Measurements from ENCODE around the gene DNAAF1. TPM values are rescaled to one million over a fixed set of nuclear protein-coding genes. Genes with fewer than 3 reads are reported as not detected.

DNAAF1 gene
- total and polyA plus RNA-seq, 2 experiments from 2014 or later, result 0.42 TPM

- Histone ChIP-seq H3K36me3 (ENCODE audit: insufficient read depth) (no peaks in the 10 kb centered on the region), H3K4me2 (no peak overlapping the region), H3K27ac (ENCODE audit: low read depth) (no peak overlapping the region), H3K9me2 (ENCODE audit: insufficient read depth) (no peaks in the 10 kb centered on the region), H3K27me3 (ENCODE audit: insufficient read depth) (no peaks in the 10 kb centered on the region), H3K4me3 (no peak overlapping the region), H3K4me1 (ENCODE audit: insufficient read depth) (no peaks in the 10 kb centered on the region), H4K20me1 (replicated peaks; ENCODE audit: insufficient read depth) (no peaks in the 10 kb centered on the region), H3K79me2 (replicated peaks; ENCODE audit: insufficient read depth) (no peaks in the 10 kb centered on the region), H3F3A (replicated peaks; ENCODE audit: low read depth) (no peaks in the 10 kb centered on the region), H2AFZ (no peak overlapping the region)
- Mint-ChIP-seq H3K9me3 (peaks cover 2% of the 10 kb centered on the region; the same call in 2 of the 3 replicates), H3K27ac (no peak overlapping the region), H3K27me3 (ENCODE audit: insufficient read depth, low read depth, poor library complexity) (peaks cover 8% of the 10 kb centered on the region), H3K4me1 (no peaks in the 10 kb centered on the region), H3K36me3 (ENCODE audit: low read depth) (no peaks in the 10 kb centered on the region), H3K4me3 (no peak overlapping the region)
- ATAC-seq (no peak), DNase-seq (ENCODE audit: low spot score) (no peak)
- TF ChIP-seq ZNF331 (CRISPR knock-in tag; IDR thresholded peaks at IDR 0.05; ENCODE audit: low read depth), result no peak
- TF ChIP-seq, protein P1, sequence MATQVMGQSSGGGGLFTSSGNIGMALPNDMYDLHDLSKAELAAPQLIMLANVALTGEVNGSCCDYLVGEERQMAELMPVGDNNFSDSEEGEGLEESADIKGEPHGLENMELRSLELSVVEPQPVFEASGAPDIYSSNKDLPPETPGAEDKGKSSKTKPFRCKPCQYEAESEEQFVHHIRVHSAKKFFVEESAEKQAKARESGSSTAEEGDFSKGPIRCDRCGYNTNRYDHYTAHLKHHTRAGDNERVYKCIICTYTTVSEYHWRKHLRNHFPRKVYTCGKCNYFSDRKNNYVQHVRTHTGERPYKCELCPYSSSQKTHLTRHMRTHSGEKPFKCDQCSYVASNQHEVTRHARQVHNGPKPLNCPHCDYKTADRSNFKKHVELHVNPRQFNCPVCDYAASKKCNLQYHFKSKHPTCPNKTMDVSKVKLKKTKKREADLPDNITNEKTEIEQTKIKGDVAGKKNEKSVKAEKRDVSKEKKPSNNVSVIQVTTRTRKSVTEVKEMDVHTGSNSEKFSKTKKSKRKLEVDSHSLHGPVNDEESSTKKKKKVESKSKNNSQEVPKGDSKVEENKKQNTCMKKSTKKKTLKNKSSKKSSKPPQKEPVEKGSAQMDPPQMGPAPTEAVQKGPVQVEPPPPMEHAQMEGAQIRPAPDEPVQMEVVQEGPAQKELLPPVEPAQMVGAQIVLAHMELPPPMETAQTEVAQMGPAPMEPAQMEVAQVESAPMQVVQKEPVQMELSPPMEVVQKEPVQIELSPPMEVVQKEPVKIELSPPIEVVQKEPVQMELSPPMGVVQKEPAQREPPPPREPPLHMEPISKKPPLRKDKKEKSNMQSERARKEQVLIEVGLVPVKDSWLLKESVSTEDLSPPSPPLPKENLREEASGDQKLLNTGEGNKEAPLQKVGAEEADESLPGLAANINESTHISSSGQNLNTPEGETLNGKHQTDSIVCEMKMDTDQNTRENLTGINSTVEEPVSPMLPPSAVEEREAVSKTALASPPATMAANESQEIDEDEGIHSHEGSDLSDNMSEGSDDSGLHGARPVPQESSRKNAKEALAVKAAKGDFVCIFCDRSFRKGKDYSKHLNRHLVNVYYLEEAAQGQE (IDR thresholded peaks at IDR 0.05; ENCODE audit: unreplicated experiment), result no peak
- no peak for TF ChIP-seq ZNF462 (CRISPR knock-in tag; IDR thresholded peaks at IDR 0.05)
- no peak for TF ChIP-seq CREB1 (CRISPR knock-in tag; IDR thresholded peaks at IDR 0.05; ENCODE audit: low read depth)
- no peak for TF ChIP-seq NANOG (IDR thresholded peaks at IDR 0.05; ENCODE audit: borderline replicate concordance)
- TF ChIP-seq STAT1 (IDR thresholded peaks at IDR 0.05; ENCODE audit: unreplicated experiment), result no peak
- no peak for TF ChIP-seq ETS1 (IDR thresholded peaks at IDR 0.05)
- no peak for TF ChIP-seq EZH2 (IDR thresholded peaks at IDR 0.05; ENCODE audit: low read depth, unreplicated experiment)
- no peak for TF ChIP-seq ZNF114 (CRISPR knock-in tag; IDR thresholded peaks at IDR 0.05)
- TF ChIP-seq JUNB (IDR thresholded peaks at IDR 0.05; ENCODE audit: unreplicated experiment), result no peak
- TF ChIP-seq EZH2phosphoT487 (IDR thresholded peaks at IDR 0.05; ENCODE audit: unreplicated experiment), result no peak
- no peak for TF ChIP-seq POLR2AphosphoS5 (IDR thresholded peaks at IDR 0.05; ENCODE audit: low read depth)
- TF ChIP-seq, protein P2, sequence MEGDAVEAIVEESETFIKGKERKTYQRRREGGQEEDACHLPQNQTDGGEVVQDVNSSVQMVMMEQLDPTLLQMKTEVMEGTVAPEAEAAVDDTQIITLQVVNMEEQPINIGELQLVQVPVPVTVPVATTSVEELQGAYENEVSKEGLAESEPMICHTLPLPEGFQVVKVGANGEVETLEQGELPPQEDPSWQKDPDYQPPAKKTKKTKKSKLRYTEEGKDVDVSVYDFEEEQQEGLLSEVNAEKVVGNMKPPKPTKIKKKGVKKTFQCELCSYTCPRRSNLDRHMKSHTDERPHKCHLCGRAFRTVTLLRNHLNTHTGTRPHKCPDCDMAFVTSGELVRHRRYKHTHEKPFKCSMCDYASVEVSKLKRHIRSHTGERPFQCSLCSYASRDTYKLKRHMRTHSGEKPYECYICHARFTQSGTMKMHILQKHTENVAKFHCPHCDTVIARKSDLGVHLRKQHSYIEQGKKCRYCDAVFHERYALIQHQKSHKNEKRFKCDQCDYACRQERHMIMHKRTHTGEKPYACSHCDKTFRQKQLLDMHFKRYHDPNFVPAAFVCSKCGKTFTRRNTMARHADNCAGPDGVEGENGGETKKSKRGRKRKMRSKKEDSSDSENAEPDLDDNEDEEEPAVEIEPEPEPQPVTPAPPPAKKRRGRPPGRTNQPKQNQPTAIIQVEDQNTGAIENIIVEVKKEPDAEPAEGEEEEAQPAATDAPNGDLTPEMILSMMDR (conservative IDR thresholded peaks at IDR 0.05; ENCODE audit: low read depth in 2 of 2), result no peak
These were observed 10.1 kb downstream of the DNAAF1 start for GRCh38 chr16:84155226-84155625.
